IPS DF 6.9 (cell line): ENCODE data around the gene CBARP.

Experiments used
- DNase-seq: peaks from one replicate; pipeline ENCODE4 v3.0.0-alpha.2; 2013; ENCODE audit warnings: low read depth, low spot score
- H3K27ac ChIP-seq: one replicate; pipeline ENCODE4 v1.5.1; 2013; ENCODE audit warnings: low read length, control low read depth
- H3K27me3 ChIP-seq: 2 replicates; pipeline ENCODE4 v1.6.1; 2013; ENCODE audit warnings: mild to moderate bottlenecking, low read length; ENCODE audit not compliant: control insufficient read depth, insufficient read depth
- H3K36me3 ChIP-seq: 2 replicates; pipeline ENCODE4 v1.6.1; 2013; ENCODE audit warnings: low read length; ENCODE audit not compliant: control insufficient read depth, insufficient read depth
- H3K4me1 ChIP-seq: 2 replicates; pipeline ENCODE4 v1.6.1; 2013; ENCODE audit warnings: low read length; ENCODE audit not compliant: control insufficient read depth, insufficient read depth
- H3K4me3 ChIP-seq: 2 replicates; pipeline ENCODE4 v1.5.1; 2013; ENCODE audit warnings: mild to moderate bottlenecking, low read length
- H3K9me3 ChIP-seq: 2 replicates; pipeline ENCODE4 v1.6.1; 2013; ENCODE audit warnings: low read length, inconsistent platforms; ENCODE audit not compliant: control insufficient read depth, insufficient read depth
- WGBS: extraction: QIAGEN DNeasy Blood & Tissue Kit; methylation state at CpG from one replicate; pipeline ENCODE4 v1.1.7; 2013; ENCODE audit warnings: mixed read lengths, missing lambda C conversion rate; ENCODE audit not compliant: insufficient read length, insufficient coverage; 5-methylcytosine and 5-hydroxymethylcytosine counted together

The CBARP gene

GRCh38 chr19:1229056-1229923 lies 8.5 kb downstream of the CBARP start:
- Histone ChIP-seq H3K4me3 (no peak overlapping the region), H3K36me3 (peaks cover 48% of the 10 kb centered on the region), H3K4me1 (no peaks in the 10 kb centered on the region; the same call in 1 of the 2 replicates), H3K27me3 (no peaks in the 10 kb centered on the region), H3K9me3 (no peaks in the 10 kb centered on the region), H3K27ac (no peak overlapping the region)
- DNase-seq: no peak
- WGBS: no CpG with 5 or more reads among the region's 158 CpGs

DNA sequence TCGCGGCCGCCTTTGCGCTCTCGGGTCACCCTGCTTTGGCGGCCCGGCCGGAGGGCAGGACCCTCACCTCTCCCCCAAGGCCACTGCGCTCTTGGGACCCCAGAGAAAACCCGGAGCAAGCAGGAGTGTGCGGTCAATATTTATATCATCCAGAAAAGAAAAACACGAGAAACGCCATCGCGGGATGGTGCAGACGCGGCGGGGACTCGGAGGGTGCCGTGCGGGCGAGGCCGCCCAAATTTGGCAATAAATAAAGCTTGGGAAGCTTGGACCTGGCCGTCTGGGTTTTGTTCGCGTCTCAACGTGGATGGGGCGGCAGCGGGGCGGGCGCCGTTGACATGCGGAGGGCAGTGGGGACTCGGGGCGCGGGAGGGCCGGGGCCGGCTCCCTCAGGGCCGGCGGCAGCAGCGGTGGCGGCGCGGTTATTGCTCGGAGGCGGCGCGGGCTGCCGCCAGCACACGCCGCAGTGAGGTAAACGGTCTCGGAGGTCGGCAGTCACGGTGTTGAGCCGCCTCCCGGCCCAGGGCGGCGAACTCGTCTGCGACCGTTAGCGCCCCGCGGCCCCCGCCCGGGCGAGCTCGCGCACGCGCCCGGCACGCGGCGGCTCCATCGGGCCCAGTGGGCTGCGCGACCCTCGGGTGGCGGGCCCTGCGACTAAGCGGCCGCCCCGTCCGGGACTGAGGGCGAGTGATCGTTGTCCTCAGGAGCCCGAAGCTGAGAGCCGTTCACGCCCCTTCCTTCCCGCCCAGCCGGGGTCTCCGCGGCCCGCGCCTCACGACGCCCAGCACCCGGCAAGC lies 9.4 kb downstream of the CBARP start:
- no peaks in the 10 kb centered on the region for H3K27me3 ChIP-seq
- no peaks in the 10 kb centered on the region; the same call in 1 of the 2 replicates for H3K4me1 ChIP-seq
- H3K36me3 ChIP-seq: peaks cover 41% of the 10 kb centered on the region
- no peak for DNase-seq
- no peak overlapping the region for H3K27ac ChIP-seq
- WGBS: no CpG with 5 or more reads among the region's 100 CpGs
- H3K4me3 ChIP-seq: no peak overlapping the region
- H3K9me3 ChIP-seq: no peaks in the 10 kb centered on the region

DNA sequence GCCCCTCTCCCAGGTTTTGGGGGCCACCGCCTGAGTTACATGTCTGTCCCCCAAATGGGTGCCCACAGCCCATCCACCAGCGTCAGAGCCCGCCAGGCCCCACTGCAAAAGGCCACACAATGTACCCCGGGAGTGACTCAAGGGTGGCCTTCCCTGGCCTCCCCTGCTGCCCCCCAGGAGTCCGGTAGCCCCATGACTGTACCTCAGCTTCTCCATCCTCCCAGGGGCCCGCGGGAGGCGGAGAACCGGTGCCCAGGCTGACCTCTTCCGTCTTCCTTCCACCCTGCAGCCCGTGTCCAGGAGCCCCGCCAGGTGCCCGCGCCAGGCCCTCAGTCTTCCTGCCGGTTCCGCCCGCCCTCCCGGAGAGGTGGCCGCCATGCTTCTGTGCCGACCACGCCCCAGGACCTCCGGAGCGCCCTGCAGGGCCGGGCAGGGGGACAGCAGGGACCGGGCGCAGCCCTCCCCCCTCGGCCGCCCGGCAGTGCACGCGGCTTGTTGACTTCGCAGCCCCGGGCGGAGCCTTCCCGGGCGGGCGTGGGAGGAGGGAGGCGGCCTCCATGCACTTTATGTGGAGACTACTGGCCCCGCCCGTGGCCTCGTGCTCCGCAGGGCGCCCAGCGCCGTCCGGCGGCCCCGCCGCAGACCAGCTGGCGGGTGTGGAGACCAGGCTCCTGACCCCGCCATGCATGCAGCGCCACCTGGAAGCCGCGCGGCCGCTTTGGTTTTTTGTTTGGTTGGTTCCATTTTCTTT lies 10.3 kb downstream of the CBARP start:
- no peak overlapping the region for H3K4me3 ChIP-seq
- H3K9me3 ChIP-seq: no peaks in the 10 kb centered on the region
- H3K4me1 ChIP-seq: no peaks in the 10 kb centered on the region; the same call in 1 of the 2 replicates
- DNase-seq: no peak
- WGBS: no CpG with 5 or more reads among the region's 56 CpGs
- peaks cover 40% of the 10 kb centered on the region for H3K36me3 ChIP-seq
- H3K27ac ChIP-seq: no peak overlapping the region
- no peaks in the 10 kb centered on the region for H3K27me3 ChIP-seq

DNA sequence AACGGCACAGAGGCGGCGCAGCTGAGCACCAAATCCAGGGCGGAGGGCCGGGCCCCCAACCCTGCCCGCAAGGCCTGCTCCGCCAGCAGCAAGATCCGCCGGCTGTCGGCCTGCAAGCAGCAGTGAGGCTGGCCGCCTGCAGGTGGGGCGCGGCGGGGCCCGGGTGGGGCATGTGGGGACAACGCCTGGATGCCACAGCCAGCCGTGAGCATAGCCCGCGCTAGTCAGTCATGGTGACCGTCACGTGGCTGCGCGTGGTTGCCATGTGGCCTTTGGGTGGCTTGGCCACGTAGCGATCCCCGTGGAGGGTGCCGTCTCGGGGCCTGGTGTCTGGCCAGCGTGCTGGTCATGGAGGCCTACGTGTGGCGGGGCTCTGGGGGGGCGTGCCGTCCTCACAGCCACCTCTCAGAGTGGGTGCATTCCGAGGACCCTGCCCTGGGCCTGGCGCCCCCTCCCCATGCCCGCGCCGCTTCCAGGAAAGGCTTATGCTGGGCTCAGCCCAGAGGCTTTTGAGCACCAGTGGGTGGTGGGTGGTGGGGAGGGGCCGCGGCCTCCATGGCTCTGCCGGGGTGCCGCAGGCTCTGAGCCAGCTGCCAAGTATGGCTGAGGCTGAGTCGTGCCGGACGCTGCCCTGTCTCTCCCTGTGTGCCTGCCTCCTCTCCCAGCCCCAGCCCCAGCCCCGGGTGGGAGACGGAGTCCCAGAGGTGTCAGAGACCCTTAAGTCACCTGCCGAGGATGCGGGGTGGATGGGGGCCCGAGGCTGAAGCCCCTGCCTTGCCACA lies 11.1 kb downstream of the CBARP start:
- Histone ChIP-seq H3K4me3 (no peak overlapping the region), H3K4me1 (no peaks in the 10 kb centered on the region; the same call in 1 of the 2 replicates), H3K27ac (no peak overlapping the region), H3K27me3 (no peaks in the 10 kb centered on the region), H3K9me3 (no peaks in the 10 kb centered on the region), H3K36me3 (peaks cover 38% of the 10 kb centered on the region)
- DNase-seq: no peak
- no CpG with 5 or more reads among the region's 50 CpGs for WGBS

- no peak overlapping the region for H3K27ac ChIP-seq
- H3K27me3 ChIP-seq: no peaks in the 10 kb centered on the region
- H3K36me3 ChIP-seq: peaks cover 38% of the 10 kb centered on the region
- H3K9me3 ChIP-seq: no peaks in the 10 kb centered on the region
- no peak overlapping the region for H3K4me3 ChIP-seq
- no peaks in the 10 kb centered on the region; the same call in 1 of the 2 replicates for H3K4me1 ChIP-seq
- WGBS: no CpG with 5 or more reads among the region's 11 CpGs
- DNase-seq: no peak
Observed at GRCh38 chr19:1226227-1226518, 11.6 kb downstream of the CBARP start.

DNA sequence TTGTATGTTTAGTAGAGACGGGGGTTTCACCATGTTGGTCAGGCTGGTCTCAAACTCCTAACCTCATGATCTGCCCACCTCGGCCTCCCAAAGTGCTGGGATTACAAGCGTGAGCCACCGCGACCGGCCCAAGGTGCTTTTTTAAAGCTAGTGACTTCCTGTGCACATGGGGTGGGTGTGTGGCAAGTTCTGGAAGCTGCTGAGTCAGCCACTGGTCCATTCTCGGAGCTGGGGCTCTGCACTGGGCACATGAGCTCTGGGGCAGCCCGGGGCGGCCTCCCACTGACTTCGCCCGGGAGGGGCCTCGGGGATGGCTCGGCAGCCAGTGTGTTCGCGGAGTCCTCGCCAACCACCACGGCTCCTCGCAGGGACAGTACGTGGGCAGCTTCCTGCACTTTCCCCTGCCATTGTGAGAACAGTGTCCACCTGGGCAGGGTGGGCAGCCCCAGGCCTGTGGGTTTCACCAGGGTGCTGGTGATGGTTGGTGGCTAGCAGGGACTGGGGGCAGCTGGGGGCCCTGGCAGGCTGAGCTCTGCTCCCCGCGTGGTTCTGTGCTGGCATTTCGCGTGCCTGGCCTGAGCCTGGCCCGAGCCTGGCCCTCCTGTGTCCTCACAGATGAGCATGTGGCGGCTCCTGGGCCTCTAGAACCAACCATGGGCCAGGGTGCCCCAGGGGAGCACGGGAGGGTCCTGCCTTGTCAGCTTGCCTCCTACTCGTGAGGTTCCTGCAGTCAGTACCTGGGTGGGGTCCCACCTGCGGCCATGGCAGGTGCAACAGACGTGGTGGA lies 12.2 kb downstream of the CBARP start:
- DNase-seq: no peak
- no peak overlapping the region for H3K27ac ChIP-seq
- no CpG with 5 or more reads among the region's 29 CpGs for WGBS
- H3K9me3 ChIP-seq: no peaks in the 10 kb centered on the region
- no peak overlapping the region for H3K4me3 ChIP-seq
- H3K36me3 ChIP-seq: peaks cover 38% of the 10 kb centered on the region
- H3K4me1 ChIP-seq: no peaks in the 10 kb centered on the region; the same call in 1 of the 2 replicates
- H3K27me3 ChIP-seq: no peaks in the 10 kb centered on the region

GRCh38 chr19:1224847-1225246 lies 13.0 kb downstream of the CBARP start:
- Histone ChIP-seq H3K9me3 (no peaks in the 10 kb centered on the region), H3K27me3 (no peaks in the 10 kb centered on the region), H3K4me3 (no peak overlapping the region), H3K4me1 (no peaks in the 10 kb centered on the region), H3K36me3 (peaks cover 34% of the 10 kb centered on the region), H3K27ac (no peak overlapping the region)
- WGBS: no CpG with 5 or more reads among the region's 16 CpGs
- DNase-seq: no peak

DNA sequence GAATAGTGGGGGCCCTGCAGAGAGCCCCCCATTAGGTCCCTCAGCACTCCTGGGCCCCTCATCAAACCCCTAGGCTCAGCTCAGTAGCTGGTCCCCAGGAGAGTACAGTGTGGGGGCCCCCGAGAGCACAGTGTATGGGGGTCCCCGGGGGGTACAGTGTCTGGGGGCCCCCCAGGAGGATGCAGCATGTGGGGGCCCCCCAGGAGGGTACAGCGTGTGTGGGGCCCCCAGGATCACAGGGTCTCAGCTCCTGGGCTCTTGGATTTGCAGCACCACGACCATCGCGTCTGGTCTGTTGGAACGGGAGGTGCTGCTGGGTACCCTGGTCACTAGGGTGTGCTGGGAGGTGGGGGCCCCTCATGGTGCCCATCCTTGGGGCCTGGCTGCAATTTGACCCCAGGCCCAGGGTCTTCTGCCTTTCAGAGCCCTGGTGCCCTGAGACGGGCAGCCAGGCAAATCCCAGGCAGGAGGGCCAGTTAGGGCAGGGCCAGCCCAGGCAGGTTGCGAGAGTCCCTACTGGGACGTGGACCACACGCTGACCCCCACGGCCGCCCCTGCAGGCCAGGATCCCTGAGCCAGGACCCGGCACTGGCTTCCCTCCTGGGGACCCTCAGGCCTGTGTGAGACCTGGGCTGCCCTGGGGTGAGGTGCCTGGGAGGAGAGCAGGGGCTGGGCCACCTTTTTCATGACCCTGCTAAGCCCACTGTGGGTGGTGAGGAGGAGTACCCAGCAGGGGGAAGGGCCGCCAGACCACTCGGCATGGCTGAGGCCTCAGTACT lies 13.6 kb downstream of the CBARP start:
- H3K4me3 ChIP-seq: no peak overlapping the region
- H3K27me3 ChIP-seq: no peaks in the 10 kb centered on the region
- peaks cover 28% of the 10 kb centered on the region for H3K36me3 ChIP-seq
- no peaks in the 10 kb centered on the region for H3K4me1 ChIP-seq
- no peak for DNase-seq
- H3K27ac ChIP-seq: no peak overlapping the region
- H3K9me3 ChIP-seq: no peaks in the 10 kb centered on the region
- no CpG with 5 or more reads among the region's 16 CpGs for WGBS
